GM19193 (cell line): ENCODE results near the gene TTC38.

Source experiments
- POLR2A ChIP-seq: IDR thresholded peaks from 4 replicates; pipeline ENCODE4 v1.6.1; 2011; ENCODE audit not compliant: insufficient read depth, insufficient read length; ENCODE audit errors: extremely low read depth

TTC38 gene

GRCh38 chr22:46281866-46282678, 14.3 kb downstream of the TTC38 start:
- TF ChIP-seq POLR2A = no peak

- TF ChIP-seq POLR2A = no peak
Measured at GRCh38 chr22:46286006-46286405, 18.2 kb downstream of the TTC38 start.

GRCh38 chr22:46286941-46287872, 19.4 kb downstream of the TTC38 start:
- no peak for TF ChIP-seq POLR2A

- peak; percentile 88 for TF ChIP-seq POLR2A
Measured at GRCh38 chr22:46287873-46288751, 20.3 kb downstream of the TTC38 start.

GRCh38 chr22:46288846-46289243, 21.0 kb downstream of the TTC38 start:
- no peak for TF ChIP-seq POLR2A

GRCh38 chr22:46289244-46289891, 21.6 kb downstream of the TTC38 start:
- TF ChIP-seq POLR2A = no peak

GRCh38 chr22:46290121-46290842, 22.5 kb downstream of the TTC38 start:
- TF ChIP-seq POLR2A = no peak

- no peak for TF ChIP-seq POLR2A
Measured at GRCh38 chr22:46290843-46291785, 23.3 kb downstream of the TTC38 start.

- no peak for TF ChIP-seq POLR2A
Measured at GRCh38 chr22:46292173-46292572, 24.4 kb downstream of the TTC38 start.

GRCh38 chr22:46292732-46293131, 24.9 kb downstream of the TTC38 start:
- TF ChIP-seq POLR2A = no peak

- no peak for TF ChIP-seq POLR2A
Measured at GRCh38 chr22:46293577-46294260, 25.9 kb downstream of the TTC38 start.

GRCh38 chr22:46294784-46295183, 27.0 kb downstream of the TTC38 start:
- TF ChIP-seq POLR2A = no peak
